ENCODE data around the gene MYF5.

Gene MYF5

DNA sequence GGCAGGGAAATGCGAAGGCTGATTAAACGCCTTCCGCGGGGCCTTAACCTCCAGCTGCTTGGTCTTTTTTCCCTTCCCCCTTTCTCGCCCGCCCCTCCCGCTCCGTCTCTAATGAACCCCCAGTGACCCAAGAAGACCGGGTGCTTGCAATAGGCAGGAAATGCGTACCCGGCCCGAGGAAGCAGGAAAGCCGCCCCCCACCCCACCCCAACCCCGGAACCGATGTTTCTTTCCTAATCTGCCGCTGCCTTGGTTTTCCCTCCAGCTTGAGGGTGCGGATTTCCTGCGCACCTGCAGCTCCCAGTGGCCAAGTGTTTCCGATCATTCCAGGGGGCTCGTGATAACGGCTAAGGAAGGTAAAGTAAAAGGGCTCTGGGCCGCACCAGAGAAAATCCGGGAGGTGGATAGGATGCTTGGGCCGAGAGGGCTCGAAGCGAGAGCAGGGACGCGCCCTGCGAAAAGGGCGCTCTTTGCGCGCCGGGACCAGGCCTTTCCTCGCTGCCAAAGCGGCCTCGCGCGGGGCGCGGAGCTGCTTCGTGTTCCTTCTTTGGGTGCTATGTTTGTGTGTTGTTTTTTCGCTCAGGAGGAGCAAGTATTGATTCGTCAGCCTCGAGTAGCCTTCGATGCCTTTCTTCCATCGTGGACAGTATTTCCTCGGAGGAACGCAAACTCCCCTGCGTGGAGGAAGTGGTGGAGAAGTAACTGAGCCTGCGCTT is 8.3 kb upstream of the MYF5 start:
- peak; percentile 5 for DNase-seq

DNA sequence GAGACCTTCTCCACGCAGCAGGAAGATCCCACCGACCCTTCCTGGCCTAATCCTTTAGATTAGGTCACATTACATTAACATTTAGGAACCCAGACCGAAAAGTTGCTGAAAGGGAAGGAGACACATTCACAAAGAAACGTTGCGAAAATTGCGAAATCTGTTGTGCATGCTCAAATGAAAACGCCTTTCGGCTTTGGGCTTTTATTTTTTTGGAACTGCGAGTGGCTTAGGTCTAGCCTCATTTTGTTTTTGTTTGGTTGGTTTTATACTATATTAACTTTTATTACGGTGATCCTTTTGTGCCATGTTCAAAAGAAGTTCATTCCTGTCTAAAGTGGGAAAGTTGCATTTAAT is 7.8 kb upstream of the MYF5 start:
- peak; percentile 23 for DNase-seq

DNA sequence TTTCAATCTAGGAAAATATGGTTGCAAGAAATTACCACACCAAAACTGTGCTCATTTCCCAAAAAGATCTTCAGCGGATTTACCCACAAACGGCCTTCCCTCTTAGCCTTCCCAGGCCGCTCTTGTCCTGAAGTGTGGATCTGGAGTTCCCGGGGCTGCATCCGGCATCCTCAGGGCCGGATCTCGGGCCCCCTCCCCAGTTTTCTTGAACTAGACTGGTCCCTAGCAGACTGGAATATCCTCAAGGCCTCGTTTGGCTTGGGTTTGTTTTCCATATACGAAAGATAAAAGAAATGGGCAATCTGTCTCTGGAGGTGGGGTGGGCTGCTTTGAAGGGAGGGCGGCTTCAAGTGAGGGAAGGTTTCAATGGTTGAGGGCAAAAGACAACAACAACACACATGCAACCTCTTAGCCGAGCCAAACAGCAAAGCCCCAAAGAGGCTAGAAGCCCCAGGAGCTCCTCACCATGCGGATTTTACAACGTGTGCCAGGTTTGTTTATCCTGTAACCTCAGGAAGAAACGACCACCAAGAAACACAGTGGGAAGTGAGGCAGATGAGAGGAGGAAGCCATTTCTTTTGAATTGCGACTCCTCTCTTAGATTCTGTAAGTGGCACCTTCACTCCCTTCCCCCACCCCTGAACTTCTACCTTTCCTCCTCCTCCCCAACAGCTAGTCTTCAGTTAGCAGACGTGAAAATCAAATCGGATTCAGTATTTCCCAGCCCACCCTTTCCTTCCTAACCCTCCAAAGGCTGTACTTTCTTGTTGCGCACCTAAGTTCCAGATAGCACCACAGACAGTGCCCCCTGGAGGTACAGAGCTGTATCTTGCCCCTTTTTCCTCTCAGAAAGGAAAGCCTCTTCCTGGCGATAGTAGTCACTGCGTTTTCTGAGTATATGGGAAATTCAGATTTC is 6.6 kb upstream of the MYF5 start:
- DNase-seq: peak; percentile 53

DNA sequence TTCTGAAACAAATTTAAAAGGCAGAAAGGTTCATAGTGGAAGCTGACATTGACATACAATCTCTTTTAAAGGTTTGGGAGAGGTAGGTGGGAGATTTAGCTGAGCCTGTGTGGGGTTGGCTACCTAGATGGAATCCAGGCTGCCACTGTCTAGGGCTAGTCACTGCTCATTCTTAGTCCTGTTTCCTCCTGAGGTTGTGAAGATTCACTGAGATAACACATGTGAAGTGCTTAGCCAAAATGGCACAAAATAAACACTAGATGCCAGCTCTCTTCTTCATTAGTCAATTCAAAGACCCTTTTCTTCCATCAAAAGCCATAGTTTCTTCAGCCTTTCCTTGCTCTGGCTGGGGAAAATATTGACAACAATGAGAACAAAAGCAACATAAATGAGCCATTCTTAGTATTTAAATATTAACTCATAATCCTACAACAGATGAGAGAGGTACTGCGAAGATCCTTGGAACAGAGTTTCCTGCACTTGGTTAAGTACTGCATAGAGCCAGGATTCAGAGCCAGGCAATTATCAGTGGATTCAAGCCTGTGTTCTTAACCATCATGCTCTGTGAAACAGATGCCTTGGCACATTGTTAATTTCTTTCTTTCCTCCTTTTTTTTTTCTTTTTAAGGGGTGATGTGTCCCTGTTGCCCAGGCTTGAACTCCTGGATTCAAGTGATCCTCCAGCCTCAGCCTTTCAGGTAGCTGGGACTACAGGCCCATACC is 5.8 kb upstream of the MYF5 start:
- no peak for DNase-seq

DNA sequence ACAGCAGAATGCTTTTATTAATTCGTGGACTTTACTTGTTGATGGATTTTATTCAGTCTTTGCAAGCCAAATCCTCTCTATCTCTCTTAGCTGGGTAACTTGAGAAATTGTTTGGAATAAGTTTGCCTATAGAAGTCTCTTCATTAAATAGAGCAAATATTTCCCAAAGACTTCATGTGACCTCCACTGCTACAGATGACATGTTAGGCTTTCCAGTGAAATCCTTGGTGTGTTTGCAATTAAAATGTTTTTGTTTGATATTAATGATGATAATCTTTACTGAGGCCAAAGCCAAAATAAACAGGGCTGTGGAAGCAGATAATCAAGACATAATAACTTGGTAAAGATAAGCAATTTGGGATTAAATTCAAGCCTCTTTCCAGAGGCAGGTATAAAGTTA is 4.8 kb upstream of the MYF5 start:
- DNase-seq: no peak

DNA sequence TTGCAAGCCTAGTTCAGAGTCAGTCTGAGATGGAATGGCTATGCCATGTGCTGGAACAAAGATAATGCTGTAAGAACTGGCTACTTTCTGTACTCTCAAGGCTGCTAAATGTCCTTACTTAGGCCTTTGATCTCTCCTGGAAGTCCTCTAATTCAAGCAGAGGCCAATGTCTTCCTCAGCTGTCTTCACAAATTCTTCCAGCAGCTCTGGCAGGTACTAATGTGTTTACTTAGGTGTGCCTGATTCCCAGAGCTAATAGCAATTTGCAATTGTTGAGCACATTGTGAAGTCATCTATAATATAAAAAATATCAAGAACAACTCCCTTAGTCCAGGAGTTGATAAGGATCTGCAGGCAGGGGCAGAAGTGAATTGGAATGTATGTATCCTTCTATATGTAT is 3.8 kb upstream of the MYF5 start:
- no peak for DNase-seq

DNA sequence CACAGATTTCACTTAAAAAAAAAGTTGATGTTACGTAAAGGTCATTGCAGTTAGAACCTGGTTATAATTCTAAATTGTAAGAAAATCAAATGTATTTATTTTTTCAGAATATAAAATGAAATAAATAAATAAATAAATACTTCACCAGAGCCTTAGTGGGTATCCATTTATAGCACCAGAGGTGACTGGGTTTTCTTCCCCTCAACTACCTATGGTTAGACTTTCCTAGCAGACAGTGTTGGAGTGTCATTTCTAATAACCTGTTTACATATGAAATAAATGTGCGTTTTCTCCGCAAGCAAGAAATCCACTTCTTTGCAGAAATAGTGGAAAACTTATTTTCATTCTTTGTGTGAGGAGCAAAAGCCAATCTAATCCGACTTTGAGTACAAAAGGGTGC is 3.3 kb upstream of the MYF5 start:
- DNase-seq: no peak

DNA sequence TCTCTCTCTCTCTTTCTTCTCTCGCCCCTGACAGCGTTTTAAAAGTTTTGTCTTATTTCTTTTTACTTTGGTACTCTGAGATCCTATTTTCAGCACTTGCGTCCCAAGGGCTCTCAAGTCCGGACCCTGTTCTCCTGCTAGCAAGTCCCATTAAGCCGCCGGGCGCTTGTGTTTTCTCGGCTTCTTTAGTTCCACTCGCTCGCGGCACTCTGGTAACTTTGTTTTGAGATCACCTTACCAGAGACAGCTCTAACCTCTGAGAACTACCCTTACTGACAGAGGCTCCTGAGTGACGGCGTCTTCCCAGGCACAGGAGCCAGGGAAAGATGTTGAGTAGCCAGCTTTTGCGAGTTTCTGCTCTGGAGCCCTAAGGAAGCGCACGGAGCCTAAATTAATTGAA is 2.7 kb upstream of the MYF5 start:
- DNase-seq: no peak

DNA sequence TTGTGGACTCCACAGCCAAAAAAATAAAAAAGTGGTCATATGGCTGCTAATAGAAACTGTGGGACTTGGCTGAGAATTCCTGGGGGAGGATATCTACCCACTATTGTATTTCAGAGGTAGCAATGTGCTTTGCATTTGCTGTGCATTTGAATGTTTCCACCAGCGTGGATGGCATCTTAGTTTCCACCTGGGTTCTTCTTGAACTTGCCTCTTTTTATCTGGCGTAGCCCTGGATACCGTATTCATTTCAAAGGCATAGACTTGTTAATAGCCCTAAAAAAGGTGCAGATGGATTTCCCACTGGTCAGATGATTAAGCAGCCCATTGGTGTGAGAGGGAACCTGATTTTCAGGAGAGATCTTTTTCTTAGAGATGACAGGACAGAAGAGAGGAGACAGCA is 1.9 kb upstream of the MYF5 start:
- no peak for DNase-seq

DNA sequence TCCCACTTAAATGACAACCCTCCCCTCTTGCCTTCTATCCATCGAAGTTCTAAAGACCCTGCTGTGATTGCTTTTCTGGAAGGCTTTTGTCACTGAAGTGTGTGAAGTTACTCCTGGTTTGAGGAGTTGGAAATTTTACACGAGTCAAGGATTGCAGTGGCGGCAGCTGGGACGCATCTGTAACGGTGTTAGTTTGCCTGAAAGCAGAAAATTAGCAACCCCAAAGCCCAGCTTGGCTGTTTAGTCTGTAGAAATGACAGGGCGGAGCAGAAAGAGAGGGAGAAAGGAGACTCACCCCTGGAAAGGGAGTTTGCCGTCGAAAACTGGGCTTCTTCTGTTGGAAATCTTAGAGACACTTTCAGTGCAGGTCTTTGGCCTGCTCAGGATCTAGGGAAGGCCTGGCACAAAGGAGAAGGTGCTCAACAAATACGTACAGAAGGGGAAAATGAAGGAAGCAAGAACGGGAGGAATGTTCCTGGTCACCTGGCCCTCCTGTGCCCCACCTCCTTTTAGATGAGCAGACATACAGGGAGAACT is 931 bp upstream of the MYF5 start:
- no peak for DNase-seq

DNA sequence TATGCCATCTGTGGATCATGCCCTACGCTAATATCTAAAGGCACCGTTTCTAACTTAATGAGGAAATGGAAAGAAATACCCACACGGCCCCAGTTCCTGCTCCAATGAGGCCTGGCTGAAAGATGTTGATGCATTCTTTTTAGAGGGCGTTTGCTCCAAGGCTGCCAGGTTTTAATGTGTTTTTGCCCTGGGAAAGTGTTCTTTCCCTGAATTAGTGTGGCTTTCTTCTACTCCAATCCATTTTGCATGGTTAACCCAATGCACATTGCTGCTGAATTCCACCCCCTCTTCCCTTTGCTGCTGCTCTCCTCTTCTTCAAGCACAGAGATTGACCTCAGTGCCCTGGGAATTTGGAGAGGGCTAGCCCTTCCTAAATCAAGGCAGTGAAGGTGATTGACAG is 1.1 kb downstream of the MYF5 start:
- no peak for DNase-seq

DNA sequence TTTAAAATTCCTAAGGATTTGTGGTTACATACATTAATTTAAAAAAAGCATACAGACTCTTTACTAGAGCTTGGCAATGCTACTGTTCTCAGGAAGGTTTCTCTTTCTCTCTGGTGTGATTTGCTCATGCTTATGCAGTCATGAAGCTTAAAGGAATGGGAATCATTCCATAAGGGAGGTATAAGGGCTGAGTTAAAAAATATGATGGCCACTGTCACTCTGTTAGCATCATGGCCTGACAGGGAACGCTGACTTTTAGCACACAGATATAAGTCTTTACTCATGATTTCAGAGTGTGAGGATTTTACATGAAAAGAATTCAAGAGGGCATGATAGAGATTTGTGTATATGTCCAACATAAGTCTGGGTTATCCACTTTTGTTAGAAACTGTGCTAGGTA is 3.8 kb downstream of the MYF5 start:
- no peak for DNase-seq

DNA sequence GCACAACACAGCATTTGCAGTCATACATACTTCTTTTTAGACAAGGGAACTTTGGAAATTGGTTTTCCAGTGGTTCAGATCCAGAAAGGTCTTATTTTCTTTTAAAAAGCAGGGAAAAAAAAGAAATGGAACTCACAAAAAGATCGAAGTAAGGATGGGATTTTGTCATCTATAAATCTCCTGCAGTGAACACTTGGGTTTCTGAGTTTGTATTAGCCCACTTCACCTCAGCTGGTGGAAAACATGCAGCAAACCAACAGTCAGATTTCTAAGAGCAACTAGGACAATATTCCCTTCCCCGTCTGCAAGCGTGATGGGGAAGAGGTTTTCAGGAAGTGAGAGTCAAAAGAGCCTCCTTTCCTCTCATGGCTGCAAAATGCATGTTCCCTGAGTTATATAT is 4.6 kb downstream of the MYF5 start:
- no peak for DNase-seq

DNA sequence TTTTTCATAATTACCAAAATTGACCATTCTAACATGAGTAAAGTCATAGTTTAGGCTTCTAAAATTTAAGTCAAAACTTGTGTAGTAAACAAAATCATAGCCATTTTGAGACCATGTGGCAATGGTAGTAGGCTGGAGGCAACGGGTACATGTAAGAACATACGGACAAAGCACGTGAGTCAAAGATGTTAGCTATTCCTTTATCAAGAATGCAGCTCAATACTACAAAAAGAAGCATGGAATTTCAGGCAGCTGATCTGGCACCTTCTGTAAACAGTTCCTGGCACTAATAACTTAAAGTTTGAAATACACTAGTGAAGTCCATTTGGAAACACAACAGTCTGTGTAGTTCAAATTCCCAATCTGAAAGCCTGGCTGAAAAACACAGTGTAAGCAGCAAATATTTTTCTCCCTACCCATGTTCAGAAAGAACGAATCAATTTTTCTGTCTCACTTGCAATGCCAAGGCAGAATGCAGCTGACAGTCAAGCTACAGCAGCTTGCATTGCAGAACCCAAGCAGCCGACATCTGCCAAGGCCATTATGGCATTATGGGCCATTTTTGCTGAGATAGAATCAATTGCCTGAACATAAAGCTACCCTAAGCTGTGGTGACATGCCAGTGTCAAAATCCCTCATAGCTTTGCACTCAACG is 29.3 kb downstream of the MYF5 start:
- DNase-seq: no peak

DNA sequence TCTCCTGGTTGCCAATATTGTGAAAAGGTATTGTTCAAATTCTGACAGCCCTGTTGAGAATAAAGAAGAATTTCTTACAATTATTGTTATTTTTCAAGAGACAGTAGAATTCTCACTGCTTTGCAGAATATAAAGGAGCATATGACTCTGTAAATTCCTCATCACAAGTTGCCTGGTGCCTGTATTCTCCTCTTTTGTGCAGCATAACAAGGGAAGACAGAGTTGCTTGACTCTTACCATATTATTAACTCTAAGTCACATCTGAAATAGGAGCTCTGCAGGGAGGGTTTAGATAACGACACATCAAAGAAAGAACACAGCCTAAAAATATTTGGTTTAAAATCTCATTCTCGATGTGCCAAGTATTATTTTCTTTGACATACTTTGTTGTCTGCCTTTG is 31.1 kb downstream of the MYF5 start:
- DNase-seq: no peak

DNA sequence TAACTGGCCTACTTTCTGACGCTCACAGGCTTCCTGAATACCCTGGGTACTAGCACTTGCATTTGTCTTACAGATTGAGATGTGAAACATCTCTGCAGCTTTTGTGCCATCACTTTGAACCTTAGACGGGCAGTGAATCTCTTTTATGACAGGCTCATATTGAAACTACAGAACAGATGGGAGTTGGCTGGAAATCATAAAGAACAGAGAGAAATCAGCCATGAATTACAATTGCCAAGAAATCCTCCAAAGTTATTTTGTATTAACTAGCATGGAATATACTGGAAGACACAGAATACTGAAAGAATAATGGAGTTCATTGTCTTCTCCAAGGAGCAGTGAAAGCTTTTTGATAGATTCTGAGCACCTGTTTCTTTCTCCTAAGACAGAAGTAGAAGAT is 32.7 kb downstream of the MYF5 start:
- no peak for DNase-seq

DNA sequence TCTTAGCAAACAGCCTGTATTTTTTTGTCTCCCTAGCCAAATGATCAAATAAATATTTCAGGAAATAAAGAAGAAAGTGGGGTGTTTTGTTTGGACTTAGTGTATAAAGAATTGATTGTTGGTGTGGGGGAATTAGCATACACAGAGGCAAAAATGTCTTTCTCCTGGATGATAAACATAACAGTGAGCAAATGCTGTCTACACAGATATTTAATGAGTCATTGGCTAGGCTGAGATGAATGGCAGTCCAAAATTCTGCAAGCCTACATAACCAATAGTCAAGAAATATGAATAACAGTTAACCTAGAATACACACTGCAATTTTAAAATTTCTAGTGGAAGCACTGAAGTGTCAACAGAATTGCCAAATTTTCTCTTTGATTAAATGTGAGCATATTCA is 35.8 kb downstream of the MYF5 start:
- DNase-seq: no peak

DNA sequence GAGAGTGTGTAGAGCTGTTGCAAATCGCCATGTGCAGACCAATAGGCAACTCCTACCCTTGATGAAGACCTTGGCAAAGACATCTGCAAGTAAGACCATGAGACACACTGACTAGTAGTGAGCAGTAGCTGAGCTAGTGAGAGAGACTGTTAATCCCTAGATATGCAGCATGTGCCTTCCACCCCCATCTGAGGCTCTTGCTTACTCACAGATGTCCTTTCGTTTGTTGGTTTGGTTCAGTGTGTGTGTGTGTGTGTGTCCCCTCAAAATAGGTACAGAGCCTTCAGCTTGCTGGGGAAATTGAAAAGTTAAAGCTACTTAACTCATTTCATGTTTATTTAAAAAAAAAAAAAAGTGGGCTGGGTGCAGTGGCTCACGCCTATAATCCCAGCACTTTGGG is 37.6 kb downstream of the MYF5 start:
- no peak for DNase-seq

DNA sequence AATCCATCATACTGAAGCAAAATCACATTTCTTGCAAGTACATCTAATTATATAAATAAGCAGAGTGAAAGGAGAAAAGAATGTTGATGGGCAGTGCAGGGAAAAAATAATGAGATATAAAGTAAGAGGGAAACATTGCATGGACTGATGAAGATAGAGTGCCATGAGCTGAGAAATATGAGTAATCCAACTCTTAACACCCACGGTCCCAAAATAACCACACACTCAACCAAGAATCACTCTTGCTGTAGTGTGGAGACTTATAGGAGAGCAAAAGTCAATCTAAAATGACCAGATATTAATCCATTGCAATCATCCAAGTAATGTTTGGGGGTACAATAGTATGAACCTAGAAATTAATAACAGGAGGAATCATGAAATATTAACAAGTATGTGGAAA is 40.2 kb downstream of the MYF5 start:
- no peak for DNase-seq

DNA sequence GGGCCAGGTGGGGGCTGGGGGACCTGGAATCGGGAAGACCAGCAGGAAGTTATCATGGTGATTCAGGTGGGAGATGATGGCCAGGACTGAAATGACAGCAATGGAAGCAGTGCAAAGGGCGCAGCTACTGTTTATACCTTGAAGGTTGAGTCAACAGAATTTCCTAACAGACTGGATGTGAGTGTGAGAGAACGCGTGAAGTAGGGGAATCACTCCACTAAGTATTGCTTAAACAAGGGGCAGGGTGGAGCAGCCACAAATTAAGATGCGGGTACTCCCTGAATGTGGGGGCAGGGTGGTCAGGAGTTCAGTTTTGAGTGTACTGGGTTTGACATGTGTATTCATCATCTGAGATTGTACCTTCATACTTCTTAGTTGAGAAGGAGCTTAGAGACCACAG is 45.1 kb downstream of the MYF5 start:
- DNase-seq: no peak

DNA sequence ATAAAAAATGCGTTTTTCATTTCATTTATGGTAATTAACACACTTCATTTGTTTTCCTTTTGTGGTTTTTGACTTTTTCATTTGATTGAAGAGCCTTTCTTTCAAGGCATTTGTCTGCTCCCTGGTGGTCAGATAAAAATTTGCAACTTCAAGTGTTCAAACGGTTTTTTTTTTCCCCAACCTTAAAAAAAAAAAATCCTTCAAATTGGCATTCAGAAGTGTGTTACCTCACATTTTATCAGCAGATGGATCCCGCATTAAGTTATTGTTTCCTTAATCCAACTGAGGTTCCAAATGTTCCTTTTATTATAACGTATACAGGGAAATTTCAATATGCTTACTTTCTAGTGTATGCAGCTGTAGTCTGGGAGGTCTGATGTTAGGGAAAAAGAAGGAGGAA is 47.2 kb downstream of the MYF5 start:
- peak; percentile 70 for DNase-seq

DNA sequence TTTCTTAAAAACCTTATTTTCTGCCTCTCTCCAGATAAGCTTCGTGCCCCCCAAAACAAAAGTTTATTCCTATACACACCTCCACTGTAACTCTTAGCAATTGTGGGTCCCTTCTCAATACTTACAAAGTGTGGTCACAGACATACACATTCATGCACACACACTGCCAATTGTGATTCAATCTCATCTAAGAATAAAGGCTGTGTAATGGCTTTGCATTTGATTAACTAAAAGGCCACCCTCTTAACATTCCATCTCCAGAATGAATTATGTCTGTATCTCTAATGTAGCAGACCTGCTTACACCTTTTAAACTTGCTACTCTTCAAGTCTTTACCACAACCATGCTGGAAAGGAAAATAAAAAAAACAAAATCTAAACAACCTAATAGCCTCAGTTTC is 49.5 kb downstream of the MYF5 start:
- no peak for DNase-seq

DNA sequence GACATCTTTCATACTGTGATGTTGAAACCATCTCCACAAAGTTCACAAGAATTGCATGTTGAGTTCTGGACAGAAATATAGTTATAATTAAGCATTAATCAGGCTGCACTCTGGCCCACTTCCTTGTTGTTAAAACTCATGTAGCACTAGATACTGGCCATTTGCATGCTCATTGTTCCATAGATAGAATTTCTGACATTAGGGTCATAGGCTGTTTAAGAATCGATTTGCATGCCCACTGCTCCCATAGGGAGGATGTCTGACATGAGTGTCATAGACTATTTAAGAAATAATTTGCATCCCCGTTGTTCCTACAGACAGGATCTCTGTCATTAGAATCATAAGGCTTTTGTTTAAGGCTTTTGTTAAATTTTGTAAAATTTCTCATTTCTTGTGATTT is 50.2 kb downstream of the MYF5 start:
- no peak for DNase-seq

Data from hematopoietic multipotent progenitor cell treated with erythropoietin and hydrocortisone succinate and interleukin-3 and kit ligand, for 4 days (in vitro differentiated cells).